ENCODE data around the gene NOP16. TPM values are rescaled to one million over a fixed set of nuclear protein-coding genes. Genes with fewer than 3 reads are reported as not detected.
A peak's percentile ranks its signal among the peaks of the same experiment; 100 is the strongest.
"Not testable (repeated sequence)": the region's sequence is repeated elsewhere in the genome, so short reads cannot be mapped to it uniquely, and the experiment has no call there.

The NOP16 gene
- total RNA-seq, 1 experiment from 2014 or later: 47.9 TPM

GRCh38 chr5:176412517-176413254, 24.3 kb upstream of the NOP16 start:
- in situ Hi-C loops (cut with HindIII; ENCODE audit: low sequenced_read_pairs): no loop called here
- no peak for DNase-seq (ENCODE audit: low spot score)

DNA sequence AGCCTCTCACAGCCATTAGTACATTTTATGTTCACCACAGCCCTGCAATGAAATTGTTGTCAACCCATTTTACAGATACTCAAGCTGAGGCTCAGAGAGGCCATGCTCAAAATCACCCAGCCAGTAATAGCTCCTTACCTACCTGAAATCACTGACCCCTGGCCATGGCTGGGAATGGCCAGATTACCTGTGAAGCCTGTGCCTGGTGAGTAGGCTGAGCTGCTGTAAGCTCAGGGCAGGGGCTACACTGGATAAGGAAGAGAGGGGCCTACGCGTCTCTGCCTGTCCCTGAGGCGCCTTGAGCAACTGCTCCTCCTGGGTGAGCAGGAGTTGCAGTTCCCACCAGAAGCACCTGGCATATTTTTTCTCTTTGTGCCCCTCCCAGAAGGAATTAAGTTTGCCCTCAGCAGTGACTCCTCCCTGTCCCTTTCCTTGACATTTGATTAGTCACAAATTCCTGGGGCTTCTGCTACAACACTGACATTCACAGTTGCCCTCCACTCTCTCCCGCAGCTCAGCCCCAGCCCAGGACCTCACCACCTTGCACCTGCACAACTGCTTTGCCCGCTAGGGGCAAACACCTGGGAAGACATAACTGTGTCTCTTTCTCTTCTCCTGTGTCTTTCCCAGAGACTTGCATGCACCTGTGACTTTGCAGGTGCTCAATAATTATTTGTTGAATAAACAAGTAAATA, 22.2 kb upstream of the NOP16 start:
- in situ Hi-C loops (cut with HindIII; ENCODE audit: low sequenced_read_pairs): no loop called here
- DNase-seq (ENCODE audit: low spot score): no peak

DNA sequence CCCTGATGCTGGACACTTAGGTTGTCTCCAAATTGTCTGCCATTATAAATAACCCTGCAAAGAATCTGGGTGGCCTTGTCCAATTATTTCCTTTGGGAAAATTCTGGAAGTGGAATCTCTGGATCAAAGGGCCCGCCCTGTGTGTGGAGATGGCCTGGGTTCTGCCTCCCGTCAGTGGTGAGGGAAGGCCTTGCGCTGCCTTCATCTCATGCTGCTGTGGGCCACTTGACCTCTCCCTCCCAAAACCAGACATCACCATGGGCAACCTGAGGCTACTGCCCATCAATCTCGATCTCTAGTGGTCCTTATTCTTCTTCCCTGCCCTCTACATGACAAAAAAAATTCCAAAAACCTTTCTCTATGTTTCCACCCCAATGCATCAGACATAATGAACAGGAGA, 21.4 kb upstream of the NOP16 start:
- in situ Hi-C loops (cut with HindIII; ENCODE audit: low sequenced_read_pairs): no loop called here
- no peak for DNase-seq (ENCODE audit: low spot score)

DNA sequence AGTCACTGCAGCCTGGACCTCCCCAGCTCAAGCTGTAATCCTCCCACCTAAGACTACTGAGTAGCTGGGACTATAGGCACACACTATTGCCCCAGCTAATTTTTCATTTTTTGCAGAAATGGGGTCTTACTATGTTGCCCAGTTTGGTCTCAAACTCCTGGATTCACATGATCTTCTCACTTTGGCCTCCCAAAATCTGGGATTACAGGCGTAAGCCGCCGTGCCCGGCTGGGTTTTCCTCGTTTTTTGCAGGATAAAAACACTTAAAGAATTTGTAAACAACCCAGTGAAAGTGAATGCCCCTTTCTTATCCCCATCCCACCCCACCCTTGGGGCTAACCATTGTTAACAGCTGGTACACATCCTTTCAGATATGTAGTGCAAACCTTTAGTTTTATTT, 20.2 kb upstream of the NOP16 start:
- DNase-seq (ENCODE audit: low spot score): no peak
- in situ Hi-C loops (cut with HindIII; ENCODE audit: low sequenced_read_pairs): no loop called here

DNA sequence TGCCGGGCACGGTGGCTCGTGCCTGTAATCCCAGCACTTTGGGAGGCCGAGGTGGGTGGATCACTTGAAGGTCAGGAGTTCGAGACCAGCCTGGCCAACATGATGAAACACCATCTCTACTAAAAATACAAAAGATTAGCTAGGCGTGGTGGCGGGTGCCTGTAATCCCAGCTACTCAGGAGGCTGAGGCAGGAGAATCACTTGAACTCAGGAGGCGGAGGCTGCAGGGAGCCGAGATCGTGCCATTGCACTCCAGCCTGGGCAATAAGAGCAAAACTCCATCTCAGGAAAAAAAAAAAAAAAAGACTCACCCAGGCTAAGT, 19.8 kb upstream of the NOP16 start:
- not testable (repeated sequence) for DNase-seq (ENCODE audit: low spot score)

GRCh38 chr5:176407456-176408251, 19.3 kb upstream of the NOP16 start:
- in situ Hi-C loops (cut with HindIII; ENCODE audit: low sequenced_read_pairs): no loop called here
- no peak for DNase-seq (ENCODE audit: low spot score)

More for the DNA sequence above, 19.8 kb upstream of the NOP16 start:
- in situ Hi-C loops (cut with HindIII; ENCODE audit: low sequenced_read_pairs): not testable (repeated sequence)

DNA sequence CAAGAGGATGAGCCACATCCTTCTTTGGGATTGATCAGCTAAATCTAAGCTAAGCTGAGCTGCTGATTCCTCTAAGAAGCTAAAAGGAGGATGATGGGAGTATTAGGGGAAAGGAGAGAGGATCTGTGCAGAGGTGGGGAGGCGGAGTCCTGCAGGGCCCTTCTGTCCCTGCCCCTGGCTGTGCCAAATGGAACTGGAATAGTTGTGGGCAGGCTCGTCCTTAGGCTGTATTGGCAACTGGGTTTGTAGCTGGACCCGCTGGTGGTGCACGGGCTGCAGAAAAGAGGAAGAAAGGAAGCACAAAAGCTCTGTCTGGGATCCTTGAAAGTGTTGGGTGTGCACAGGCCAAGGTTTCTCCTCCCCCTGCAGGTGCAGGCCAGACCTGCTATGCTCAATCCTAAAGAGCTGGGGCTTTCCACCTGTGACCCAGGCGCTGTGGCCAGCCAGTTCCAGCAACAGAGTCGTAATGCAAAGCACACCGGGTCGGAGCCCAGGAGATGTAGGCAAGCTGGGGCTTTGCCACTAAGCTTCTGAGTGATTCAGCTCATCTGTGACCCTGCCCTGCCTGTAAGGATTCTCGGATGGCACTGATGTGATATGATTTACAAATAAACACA, 18.1 kb upstream of the NOP16 start:
- DNase-seq (ENCODE audit: low spot score): peak; percentile 30
- in situ Hi-C loops (cut with HindIII; ENCODE audit: low sequenced_read_pairs): no loop called here

GRCh38 chr5:176405656-176406435, 17.4 kb upstream of the NOP16 start:
- in situ Hi-C loops (cut with HindIII; ENCODE audit: low sequenced_read_pairs): no loop called here
- DNase-seq (ENCODE audit: low spot score): no peak

DNA sequence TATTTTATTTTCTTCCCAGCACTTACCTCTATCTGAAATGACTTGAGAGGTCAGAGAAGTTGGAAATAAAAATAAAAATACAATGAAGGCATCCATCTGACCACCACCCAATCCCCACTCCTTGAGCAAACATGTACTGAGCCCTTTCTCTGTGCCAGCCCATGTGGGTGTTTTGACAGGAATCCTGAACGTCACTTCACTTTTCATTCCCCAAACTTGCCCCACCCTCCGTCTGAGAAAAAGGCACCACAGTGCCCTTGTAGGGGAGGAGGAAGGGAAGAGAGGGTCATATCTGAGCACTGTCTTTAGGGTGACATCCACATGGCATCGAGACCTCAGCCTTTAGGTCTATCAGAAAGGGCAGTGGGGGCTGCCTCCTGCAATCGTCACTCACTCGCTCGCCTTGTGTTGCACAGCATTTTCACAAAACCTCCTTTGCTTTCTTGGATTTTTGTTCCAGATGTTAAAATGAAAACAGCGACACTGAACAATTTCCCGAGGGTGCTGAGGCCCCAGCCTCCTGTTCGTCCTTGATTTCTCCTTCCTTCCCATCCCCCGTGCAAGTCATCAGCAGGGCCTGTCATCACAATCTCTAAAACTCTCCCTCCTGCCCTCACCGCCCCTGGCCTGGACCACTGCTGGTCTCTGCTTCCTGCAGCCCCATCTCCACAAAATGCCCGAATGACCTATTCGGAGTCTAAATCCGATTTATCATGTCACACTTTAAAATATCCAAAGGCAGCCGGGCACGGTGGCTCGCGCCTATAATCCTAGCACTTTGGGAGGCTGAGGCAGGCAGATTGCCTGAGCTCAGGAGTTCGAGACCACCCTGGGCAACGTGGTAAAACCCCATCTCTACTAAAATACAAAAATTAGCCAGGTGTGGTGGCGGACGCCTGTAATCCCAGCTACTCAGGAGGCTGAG, 13.1 kb upstream of the NOP16 start:
- DNase-seq (ENCODE audit: low spot score): no peak
- in situ Hi-C loops (cut with HindIII; ENCODE audit: low sequenced_read_pairs): no loop called here

DNA sequence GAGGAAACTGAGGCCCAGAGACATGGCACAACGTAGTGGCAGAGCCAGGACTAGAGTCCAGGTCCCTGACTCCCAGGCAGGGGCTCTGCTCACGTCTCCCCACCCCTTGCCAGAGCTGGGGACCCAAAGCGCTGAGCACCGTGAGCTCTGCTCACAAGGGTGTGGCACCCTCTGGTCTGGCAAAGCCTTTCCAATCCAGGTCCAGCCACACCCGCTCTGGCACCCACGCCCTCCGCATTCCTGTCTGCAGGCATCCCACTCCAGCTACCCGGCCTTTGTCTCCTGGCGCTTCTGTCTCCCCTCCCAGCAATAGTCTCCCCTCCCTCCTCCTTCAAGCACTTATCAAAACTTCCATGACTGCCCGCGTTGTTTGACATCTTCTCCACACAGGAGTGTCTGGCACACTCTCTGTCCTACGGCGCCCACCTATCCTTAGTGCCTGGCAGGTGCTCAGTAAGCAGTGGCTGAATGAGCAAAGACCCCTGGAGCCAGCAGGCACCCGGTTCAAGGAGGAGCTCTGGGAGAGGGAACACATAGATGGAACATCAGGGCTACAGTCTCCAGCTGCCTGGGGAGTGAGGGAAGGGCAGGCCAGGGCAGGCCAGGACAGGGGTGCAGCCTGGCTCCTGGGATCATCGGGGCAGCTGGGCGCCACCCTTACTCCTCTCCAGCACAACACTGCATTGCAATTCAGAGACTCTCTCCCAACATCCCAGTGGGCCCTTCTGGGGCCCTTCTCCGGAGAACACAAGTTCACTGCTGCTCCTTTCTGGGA, 12.2 kb upstream of the NOP16 start:
- in situ Hi-C loops (cut with HindIII; ENCODE audit: low sequenced_read_pairs): no loop called here
- no peak for DNase-seq (ENCODE audit: low spot score)

DNA sequence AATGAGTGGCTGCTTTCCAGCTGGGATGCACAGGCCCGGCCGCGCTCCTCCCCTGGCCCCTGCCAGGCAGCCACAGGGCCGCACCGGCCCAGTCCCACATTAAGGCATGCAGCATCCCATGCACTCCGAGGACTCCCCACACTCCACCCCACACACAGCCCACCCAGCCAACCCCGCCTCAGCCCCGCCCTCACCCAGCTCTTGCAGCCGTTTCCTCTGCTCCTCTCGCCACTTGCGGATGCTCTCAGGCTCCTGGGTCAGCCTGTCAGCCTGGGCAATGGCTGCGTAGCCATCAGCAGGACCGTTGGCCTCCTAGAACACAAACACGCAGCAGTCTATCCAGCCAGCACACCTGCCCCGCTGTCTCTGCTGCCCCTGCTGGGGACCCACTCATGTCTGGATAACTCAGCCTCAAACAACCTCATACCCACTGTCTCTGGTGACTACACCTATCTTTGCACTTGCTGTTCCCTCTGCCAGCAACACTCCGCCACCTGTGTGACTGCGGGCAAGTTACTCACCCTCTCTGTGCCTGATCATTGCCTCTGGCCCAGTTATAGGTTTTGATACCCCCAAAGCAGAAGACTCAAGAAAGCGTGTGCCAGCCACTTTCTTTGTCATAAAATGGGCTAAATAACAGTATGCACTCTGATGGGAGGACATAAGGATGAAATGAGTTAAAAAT, 9.5 kb upstream of the NOP16 start:
- DNase-seq (ENCODE audit: low spot score): no peak
- in situ Hi-C loops (cut with HindIII; ENCODE audit: low sequenced_read_pairs): no loop called here

- in situ Hi-C loops (cut with HindIII; ENCODE audit: low sequenced_read_pairs): no loop called here
- no peak for DNase-seq (ENCODE audit: low spot score)
These were observed 7.9 kb upstream of the NOP16 start for GRCh38 chr5:176396330-176396729.

GRCh38 chr5:176394881-176395675, 6.7 kb upstream of the NOP16 start:
- DNase-seq (ENCODE audit: low spot score): no peak
- in situ Hi-C loops (cut with HindIII; ENCODE audit: low sequenced_read_pairs): no loop called here

- no peak for DNase-seq (ENCODE audit: low spot score)
- in situ Hi-C loops (cut with HindIII; ENCODE audit: low sequenced_read_pairs): no loop called here
These were observed 5.7 kb upstream of the NOP16 start for GRCh38 chr5:176394096-176394495.

- in situ Hi-C loops (cut with HindIII; ENCODE audit: low sequenced_read_pairs): no loop called here
- DNase-seq (ENCODE audit: low spot score): no peak
These were observed 4.1 kb upstream of the NOP16 start for GRCh38 chr5:176392526-176392925.

GRCh38 chr5:176391999-176392398, 3.6 kb upstream of the NOP16 start:
- in situ Hi-C loops (cut with HindIII; ENCODE audit: low sequenced_read_pairs): no loop called here
- DNase-seq (ENCODE audit: low spot score): no peak
